Stimulated activated CD4-positive, alpha-beta T cell treated with anti-CD3 and anti-CD28 coated beads, Interleukin-12 subunit alpha, Interleukin-12 subunit beta, amount 100 ng/mL, for 4 hours (primary cell): ENCODE results near the gene SUCLA2.
"Not testable (repeated sequence)": the region's sequence is repeated elsewhere in the genome, so short reads cannot be mapped to it uniquely, and the experiment has no call there.

Experiments used
- DNase-seq: peaks from one replicate; pipeline ENCODE4 v3.0.0-alpha.2; 2020

The SUCLA2 gene

DNA sequence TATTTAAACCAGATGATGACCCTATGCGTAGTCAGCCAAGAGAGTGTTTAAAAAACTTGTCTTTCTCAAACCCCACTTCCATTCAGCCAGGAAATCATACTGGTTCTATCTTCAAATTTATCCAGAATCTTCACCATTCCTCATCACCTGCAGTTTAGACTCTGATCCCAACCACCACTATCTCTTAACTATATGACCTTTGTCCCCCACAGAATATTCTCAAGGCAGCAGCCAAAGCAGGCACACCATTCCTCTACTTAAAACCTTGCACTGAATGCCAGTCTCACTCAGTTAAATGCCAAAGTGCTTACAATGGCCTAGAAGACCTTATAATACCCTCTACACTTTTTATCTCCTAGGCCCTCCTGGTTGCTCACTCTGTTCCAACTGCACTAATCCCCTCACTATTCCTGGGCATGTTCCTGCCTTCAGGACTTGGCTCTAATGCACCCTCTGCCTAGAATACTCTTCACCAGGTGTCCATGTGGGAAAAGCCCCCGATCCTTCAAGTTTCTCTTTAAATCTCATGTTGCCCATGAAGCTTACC, 10.1 kb downstream of the SUCLA2 start:
- DNase-seq: no peak

DNA sequence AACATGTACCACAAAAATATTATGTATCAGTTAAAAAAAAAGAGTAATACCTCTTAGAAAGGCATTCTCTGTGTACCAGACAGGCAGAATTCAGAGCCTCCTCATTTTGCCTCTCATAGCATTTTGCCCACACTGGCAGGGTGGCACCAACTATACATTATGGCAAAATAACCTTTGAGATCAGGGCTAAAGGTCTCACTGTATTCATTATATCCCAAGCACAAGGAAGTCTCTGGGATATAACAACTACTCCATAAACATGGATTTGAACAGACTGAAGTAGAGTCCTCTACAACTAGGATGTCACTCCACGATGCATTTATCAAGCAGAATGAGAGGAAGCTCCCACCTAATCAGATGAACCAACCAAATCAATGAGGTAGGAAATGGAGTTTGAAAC, 10.6 kb downstream of the SUCLA2 start:
- DNase-seq: no peak

- DNase-seq: no peak
Measured at GRCh38 chr13:47983070-47983469, 18.0 kb downstream of the SUCLA2 start.

DNA sequence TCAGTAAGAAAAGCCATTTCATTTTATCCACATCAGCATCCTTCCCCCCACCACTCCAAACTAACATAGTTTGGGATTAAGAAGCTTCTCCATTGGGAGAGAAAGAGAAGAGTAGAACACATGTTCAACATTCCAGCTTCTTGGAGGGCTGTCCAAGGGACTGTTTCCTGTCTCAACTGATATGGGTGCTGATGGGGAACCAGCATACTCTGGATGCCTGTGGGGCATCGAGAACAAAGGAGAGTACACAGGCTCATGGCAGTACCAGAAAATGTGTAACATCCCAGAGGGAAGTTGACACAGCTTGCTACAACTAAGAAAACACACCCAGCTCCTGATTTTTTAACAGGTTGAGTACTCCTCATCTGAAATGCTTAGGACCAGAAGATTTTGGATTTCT, 24.7 kb downstream of the SUCLA2 start:
- no peak for DNase-seq

DNA sequence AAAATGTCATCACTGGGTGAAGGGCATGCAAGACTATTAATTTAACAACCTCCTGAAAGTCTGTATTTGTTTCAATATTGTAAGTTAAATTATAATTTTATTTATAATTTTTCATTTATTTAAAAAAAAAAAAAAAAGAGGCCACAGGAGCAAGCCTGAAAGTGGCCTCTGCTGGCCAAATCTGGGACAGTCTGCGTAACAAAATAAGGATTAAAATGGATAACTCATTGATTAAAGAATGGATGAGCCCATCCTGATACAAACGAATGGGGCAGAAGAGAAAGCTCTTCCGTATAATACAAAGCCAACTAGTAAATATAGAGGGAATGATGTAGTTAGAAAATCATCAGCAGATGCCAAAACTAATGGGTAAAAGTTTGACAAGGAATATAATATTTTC, 36.2 kb downstream of the SUCLA2 start:
- no peak for DNase-seq

- DNase-seq: no peak
Measured at GRCh38 chr13:47962237-47962636, 38.8 kb downstream of the SUCLA2 start.

DNA sequence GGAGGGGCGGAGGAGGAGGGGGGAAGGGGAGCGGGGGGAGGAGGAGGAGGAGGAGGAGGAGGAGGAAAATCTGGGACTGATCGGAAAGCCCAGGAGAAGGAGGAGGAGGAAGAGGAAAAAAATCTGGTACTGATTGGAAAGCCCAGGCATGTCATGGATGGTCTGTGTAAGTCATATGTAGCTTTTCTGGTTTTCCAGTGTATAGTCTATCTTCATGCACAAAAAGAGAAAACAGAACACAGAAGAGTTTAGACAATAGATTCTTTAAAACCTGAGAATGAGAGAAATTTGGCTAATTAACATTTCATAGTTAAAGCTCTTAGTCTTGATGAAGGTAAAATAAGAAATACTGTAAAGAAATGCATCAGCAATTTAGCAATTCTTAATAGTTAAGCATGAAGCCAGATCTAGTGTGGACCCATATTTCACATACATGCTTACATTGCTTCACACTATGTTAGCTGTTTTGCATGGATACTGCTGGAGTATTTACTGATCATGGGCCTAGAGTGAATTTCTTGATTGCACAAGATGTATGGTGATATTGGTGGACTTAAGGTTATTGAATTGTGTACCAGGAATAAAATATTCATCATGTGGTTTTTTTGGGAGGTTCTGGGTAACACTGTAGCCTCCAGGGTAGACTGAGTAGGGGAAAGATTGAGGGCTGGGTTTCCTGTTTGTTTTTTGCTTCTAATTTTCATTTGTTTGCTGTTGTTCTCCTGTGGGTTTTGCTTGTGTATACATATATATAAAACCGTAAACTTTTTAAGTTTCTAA, 41.4 kb downstream of the SUCLA2 start:
- DNase-seq: no peak

DNA sequence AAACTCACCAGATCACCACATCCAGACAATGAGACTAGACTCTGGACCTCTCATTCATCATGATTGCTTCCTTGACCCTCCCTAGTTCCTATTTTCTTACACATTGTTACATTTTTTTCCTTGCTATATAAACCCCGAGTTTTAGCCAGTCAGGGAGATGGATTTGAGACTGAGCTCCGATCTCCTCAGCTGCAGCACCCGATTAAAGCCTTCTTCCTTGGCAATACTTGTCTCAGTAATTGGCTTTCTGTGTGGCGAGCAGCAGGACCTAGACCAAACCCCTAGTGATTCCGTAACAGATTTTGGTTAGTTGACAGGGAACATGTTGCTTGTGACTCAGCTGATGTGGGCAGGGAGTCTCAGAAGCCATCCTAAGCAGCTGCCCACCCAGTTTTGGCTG, 44.0 kb downstream of the SUCLA2 start:
- DNase-seq: no peak

DNA sequence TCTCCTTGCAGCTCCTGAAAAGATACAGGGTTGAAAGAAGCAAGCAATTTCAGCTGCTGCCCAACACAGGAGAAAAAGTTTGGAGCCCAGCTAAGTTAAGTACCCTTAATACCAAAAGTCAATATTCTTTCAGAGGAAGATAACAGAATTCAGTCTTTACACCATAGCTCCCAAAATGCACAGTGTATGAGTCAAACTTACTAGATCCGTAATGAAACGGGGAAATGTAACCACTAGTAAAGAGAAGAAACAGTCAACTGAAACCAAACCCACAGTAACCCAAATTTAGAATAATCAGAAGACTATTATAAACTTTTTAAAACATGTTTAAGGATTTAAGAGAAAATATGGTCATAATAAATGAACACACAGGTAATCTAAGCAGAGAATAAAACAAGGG, 45.2 kb downstream of the SUCLA2 start:
- DNase-seq: no peak

DNA sequence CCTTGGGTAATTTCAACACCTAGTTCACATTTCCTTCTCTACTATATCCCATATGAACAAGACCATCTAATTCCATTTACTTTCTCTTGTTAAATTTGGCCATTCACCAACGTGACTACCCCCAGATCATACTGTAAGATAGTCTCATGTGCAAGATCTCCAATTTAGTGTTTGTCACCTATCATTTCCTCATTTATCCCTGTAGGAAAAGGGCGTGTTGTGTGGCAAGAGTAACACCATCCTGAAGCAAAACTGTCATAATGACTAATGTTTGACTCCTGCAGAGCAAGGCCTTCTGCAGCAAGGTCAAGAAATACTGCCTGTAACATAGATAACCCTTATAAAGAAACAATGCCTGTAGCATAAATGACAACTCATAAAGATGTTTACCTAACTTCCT, 51.3 kb downstream of the SUCLA2 start:
- DNase-seq: no peak

GRCh38 chr13:47945738-47946137, 55.3 kb downstream of the SUCLA2 start:
- DNase-seq: no peak

- DNase-seq: not testable (repeated sequence)
Measured at GRCh38 chr13:47945146-47945545, 55.9 kb downstream of the SUCLA2 start.

DNA sequence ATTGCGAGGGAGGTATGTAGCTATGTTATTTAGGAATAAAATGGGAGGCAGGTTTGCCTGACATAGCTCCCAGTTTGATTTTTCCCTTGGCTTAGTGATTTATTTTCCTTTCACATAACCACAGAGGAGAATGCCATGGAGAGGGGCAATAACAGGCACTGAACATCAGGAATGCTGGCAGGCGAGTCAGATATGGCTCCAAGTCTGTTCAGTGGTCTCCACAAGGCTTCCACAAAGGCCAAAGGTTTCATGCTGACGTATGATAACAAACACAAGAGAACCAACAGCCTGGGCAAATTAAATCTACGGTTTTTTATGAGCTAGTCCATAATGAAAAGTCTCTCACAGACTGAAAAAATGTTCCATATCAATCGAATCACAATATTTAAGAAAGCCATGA, 66.7 kb downstream of the SUCLA2 start:
- no peak for DNase-seq

DNA sequence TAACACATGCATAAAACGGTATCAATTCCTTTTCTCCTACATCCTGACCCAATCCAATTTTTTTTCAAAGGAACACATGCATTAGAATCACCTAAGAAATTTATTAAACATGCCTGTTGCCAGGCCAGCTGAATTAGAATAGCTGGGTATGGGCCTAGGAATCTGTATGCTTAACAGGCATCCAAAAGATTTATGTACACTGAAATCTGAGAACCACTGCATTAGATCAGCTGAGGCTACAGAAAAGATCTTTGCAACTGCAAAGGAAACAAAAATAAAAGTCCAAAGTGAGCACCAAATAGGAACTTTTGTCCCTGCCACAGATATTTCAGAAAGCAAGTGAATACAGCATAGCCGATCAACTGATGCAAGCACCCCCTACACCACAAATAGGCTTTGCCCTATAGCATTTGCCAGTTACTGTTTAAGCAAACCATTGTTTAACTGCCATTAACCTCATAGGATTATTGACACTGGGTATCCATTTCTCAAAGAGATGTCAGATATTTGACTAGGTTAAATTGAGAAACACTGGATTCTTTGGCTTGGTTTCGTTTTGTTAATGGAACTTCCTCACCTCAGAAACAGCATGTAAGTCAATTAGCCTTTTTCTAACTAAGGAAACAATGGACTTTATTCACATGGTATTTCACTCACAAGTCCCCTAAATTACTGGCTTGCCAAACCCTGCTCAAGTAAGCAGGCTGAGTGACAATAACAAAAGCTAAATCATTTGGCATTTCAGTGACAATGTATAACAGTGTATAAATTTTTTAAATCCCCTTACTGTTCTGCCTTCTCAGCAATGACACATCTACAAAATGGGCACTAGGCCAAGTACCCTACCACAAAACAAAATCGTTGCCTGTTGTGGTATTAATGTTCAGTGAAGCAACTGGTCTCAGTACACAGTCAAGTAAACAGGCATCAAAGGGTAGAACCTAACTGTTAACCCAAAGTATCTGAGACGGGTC, 67.8 kb downstream of the SUCLA2 start:
- no peak for DNase-seq

- no peak for DNase-seq
Measured at GRCh38 chr13:47930649-47931165, 70.4 kb downstream of the SUCLA2 start.

DNA sequence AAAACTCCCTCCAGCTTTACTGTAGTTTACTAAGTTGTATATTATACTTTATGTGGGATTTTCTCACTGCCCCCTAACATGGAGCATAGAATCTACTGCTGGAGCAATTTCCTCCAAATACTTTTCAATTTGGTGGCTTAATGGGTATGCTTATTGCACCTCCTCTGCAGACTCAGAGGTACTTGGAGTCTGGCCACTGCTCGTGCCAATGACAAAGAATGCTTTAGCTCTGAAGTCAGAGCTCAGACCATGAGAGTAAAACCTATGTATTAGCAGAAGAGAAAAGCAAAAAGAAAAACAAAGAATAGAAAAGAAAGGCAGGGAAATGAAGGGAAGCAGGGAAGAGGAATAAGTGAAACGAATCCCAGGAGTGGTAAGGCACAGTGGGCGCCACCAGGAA, 71.9 kb downstream of the SUCLA2 start:
- no peak for DNase-seq

GRCh38 chr13:47917022-47917574, 84.0 kb downstream of the SUCLA2 start:
- DNase-seq: no peak

DNA sequence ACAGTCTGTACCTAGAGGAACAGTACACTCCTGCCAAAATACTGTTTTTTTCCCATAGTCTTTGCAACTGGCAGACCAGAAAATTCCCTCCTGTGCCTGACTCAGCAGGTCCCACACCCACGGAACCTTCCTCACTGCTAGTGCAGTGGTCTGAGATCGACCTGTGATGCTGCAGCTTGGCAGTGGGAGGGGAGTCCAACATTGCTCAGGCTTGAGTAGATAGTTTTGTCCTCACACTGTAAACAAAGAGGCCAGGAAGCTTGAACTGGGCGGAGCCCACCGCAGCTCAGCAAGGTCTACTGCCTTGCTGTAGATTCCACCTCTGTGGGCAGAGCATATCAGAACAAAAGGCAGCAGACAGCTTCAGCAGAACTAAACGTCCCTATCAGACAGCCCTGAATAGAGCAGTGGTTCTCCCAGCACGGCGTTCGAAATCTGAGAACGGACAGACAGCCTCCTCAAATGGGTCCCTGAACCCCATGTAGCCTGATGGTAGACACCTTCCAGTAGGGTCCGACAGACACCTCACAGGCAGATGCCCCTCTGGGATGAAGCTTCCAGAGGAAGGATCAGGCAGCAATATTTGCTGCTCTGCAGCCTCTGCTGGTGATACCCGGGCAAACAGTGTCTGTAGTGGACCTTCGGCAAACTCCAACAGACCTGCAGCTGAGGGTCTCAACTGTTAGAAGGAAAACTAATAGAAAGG, 92.7 kb downstream of the SUCLA2 start:
- no peak for DNase-seq

GRCh38 chr13:47904891-47905290, 96.2 kb downstream of the SUCLA2 start:
- DNase-seq: no peak

- no peak for DNase-seq
Measured at GRCh38 chr13:47904241-47904640, 96.8 kb downstream of the SUCLA2 start.

GRCh38 chr13:47903836-47904235, 97.2 kb downstream of the SUCLA2 start:
- DNase-seq: no peak

DNA sequence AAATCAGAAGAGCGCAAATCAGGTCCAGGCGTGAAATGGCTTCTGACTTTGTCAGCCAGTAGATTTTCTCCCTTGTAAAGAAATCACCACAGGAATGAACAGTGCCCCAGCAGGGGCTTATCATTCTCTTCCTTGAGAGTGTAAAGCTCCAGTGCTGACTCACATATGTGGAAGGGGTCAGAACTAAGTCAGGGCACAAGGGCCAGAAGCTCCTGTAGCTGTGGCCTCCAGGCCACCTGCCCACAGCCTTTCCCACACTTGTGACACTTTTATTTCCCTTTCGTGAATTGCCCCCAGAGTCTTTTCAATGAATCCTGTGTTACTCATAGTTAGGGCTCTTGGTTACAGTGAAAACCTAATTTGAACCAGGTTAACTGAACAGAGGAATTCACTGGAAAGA, 99.6 kb downstream of the SUCLA2 start:
- no peak for DNase-seq

GRCh38 chr13:47898080-47898479, 103.0 kb downstream of the SUCLA2 start:
- no peak for DNase-seq
